SK-N-SH (cell line): ENCODE results near the gene ADAMTS7. TPM values are rescaled to one million over a fixed set of nuclear protein-coding genes. Genes with fewer than 3 reads are reported as not detected.

ENCODE experiments used
- CTCF ChIA-PET: fragments of 300-600, 350-600 bp; formaldehyde crosslinking; extraction: SDS; loops from one replicate; lab custom pipeline; 2021; lab: Yijun Ruan, JAX
- POLR2A ChIA-PET: fragments of 350-600 bp; sonication (Branson Sonifier 250); formaldehyde crosslinking; extraction: SDS; loops from one replicate; lab custom pipeline; 2020; ENCODE audit warnings: antibody characterized with exemption, inconsistent platforms; lab: Yijun Ruan, JAX
- DNase-seq: peaks from one replicate; pipeline ENCODE4 v3.0.0; 2012
- H2AFZ ChIP-seq: fragments of 200-600 bp; sonication (generic); 2 replicates; pipeline ENCODE4 v1.8.1; 2016; ENCODE audit warnings: antibody characterized with exemption, mild to moderate bottlenecking, low read depth
- H3F3A ChIP-seq: fragments of 200-600 bp; sonication (generic); replicated peaks from 2 replicates; pipeline ENCODE3; 2016; ENCODE audit warnings: antibody characterized with exemption, mild to moderate bottlenecking; ENCODE audit not compliant: insufficient read depth
- H3K27ac ChIP-seq, 2 experiments: fragments of 200-500 bp in 1 of 2; fragments of 200-600 bp in 1 of 2; sonication (Bioruptor generic) in 1 of 2; sonication (generic), shearing (Covaris generic) in 1 of 2; 2 replicates each; pipeline versions ENCODE4 v1.5.1 to v1.6.1; 2014 to 2016; ENCODE audit warnings: low read depth in 2 of 2, inconsistent platforms in 1 of 2, low read length in 1 of 2, mild to moderate bottlenecking in 1 of 2, mixed read lengths in 1 of 2
- H3K27me3 ChIP-seq: fragments of 200-600 bp; sonication (generic), shearing (Covaris generic); 2 replicates; pipeline ENCODE4 v1.6.1; 2016; ENCODE audit warnings: mixed run types; ENCODE audit not compliant: insufficient read depth
- H3K36me3 ChIP-seq, 2 experiments: fragments of 200-500 bp in 1 of 2; fragments of 200-600 bp in 1 of 2; sonication (Bioruptor generic) in 1 of 2; sonication (generic) in 1 of 2; replicated peaks in 1 of 2; 2 replicates each; pipeline versions ENCODE3 to v1.5.1; 2014 to 2016; ENCODE audit warnings: low read length in 1 of 2, mild to moderate bottlenecking in 1 of 2; ENCODE audit not compliant: insufficient read depth in 2 of 2, control insufficient read depth in 1 of 2
- H3K4me1 ChIP-seq, 2 experiments: fragments of 200-500 bp in 1 of 2; fragments of 200-600 bp in 1 of 2; sonication (Bioruptor generic) in 1 of 2; sonication (generic), shearing (Covaris generic) in 1 of 2; 2 replicates each; pipeline versions ENCODE4 v1.5.1 to v1.6.1; 2014 to 2016; ENCODE audit warnings: low read depth in 1 of 2, low read length in 1 of 2, mixed run types in 1 of 2; ENCODE audit not compliant: insufficient read depth in 2 of 2, control insufficient read depth in 1 of 2
- H3K4me2 ChIP-seq: fragments of 200-600 bp; sonication (generic), shearing (Covaris generic); 2 replicates; pipeline ENCODE4 v1.6.1; 2017; ENCODE audit warnings: mixed run types
- H3K4me3 ChIP-seq, 2 experiments: fragments of 200-500 bp in 1 of 2; fragments of 200-600 bp in 1 of 2; sonication (Bioruptor generic) in 1 of 2; sonication (generic), shearing (Covaris generic) in 1 of 2; 2 replicates each; pipeline versions ENCODE4 v1.5.1 to v1.8.1; 2014 to 2016; ENCODE audit warnings: low read depth in 2 of 2, inconsistent platforms in 1 of 2, low read length in 1 of 2, mild to moderate bottlenecking in 1 of 2, mixed read lengths in 1 of 2, moderate library complexity in 1 of 2
- H3K79me2 ChIP-seq: fragments of 200-600 bp; sonication (generic); 2 replicates; pipeline ENCODE4 v1.8.1; 2017; ENCODE audit warnings: mild to moderate bottlenecking; ENCODE audit not compliant: insufficient read depth
- H3K9ac ChIP-seq: fragments of 200-600 bp; sonication (generic); 2 replicates; pipeline ENCODE4 v1.6.1; 2017; ENCODE audit warnings: mixed run types
- H3K9me2 ChIP-seq: fragments of 200-600 bp; sonication (generic); 2 replicates; pipeline ENCODE4 v1.6.1; 2017; ENCODE audit warnings: mixed run types
- H3K9me3 ChIP-seq: fragments of 200-600 bp; sonication (generic); 2 replicates; pipeline ENCODE4 v1.6.1; 2017; ENCODE audit warnings: mixed run types, mild to moderate bottlenecking, moderate library complexity
- H4K20me1 ChIP-seq: fragments of 200-600 bp; sonication (generic); 2 replicates; pipeline ENCODE4 v1.6.1; 2017; ENCODE audit warnings: mild to moderate bottlenecking, mixed run types; ENCODE audit not compliant: insufficient read depth
- CTCF ChIP-seq: fragments of 200-600 bp; sonication (generic); IDR thresholded peaks from 2 replicates; pipeline ENCODE4 v1.6.1; 2017; ENCODE audit warnings: antibody characterized with exemption, mild to moderate bottlenecking, moderate library complexity
- ELF1 ChIP-seq: IDR thresholded peaks from 2 replicates; pipeline ENCODE4 v1.4.0; 2012
- EZH2phosphoT487 ChIP-seq: fragments of 200-600 bp; sonication (generic); IDR thresholded peaks from 2 replicates; pipeline ENCODE4 v1.6.1; 2017; ENCODE audit warnings: low read depth, mixed run types, mild to moderate bottlenecking, antibody characterized with exemption, moderate library complexity, borderline replicate concordance
- FOXM1 ChIP-seq: IDR thresholded peaks from 2 replicates; pipeline ENCODE4 v1.4.0; 2012; ENCODE audit warnings: low read depth, mild to moderate bottlenecking
- GABPA ChIP-seq: IDR thresholded peaks from 2 replicates; pipeline ENCODE4 v1.4.0; 2012; ENCODE audit warnings: low read depth, mild to moderate bottlenecking
- GATA2 ChIP-seq: sonication (generic); formaldehyde crosslinking; IDR thresholded peaks from 2 replicates; pipeline ENCODE4 v1.5.0; 2020; ENCODE audit warnings: mild to moderate bottlenecking, missing genetic modification reagents
- IRF3 ChIP-seq: fragments of 150-350 bp; IDR thresholded peaks from 2 replicates; pipeline ENCODE4 v1.6.1; 2016; ENCODE audit warnings: mild to moderate bottlenecking, low read depth, low read length
- JUND ChIP-seq: IDR thresholded peaks from 2 replicates; pipeline ENCODE4 v1.4.0; 2012
- MAX ChIP-seq: IDR thresholded peaks from 2 replicates; pipeline ENCODE4 v1.4.0; 2012; ENCODE audit warnings: low read depth
- MEF2A ChIP-seq: IDR thresholded peaks from 2 replicates; pipeline ENCODE4 v1.4.0; 2012; ENCODE audit warnings: low read depth, borderline replicate concordance
- MXI1 ChIP-seq: IDR thresholded peaks from 2 replicates; pipeline ENCODE4 v1.6.1; 2012; ENCODE audit warnings: mild to moderate bottlenecking, low read depth, low read length, improper control_type of control experiment
- NFIC ChIP-seq: IDR thresholded peaks from 2 replicates; pipeline ENCODE4 v1.4.0; 2012; ENCODE audit warnings: borderline replicate concordance
- NRF1 ChIP-seq: IDR thresholded peaks from 2 replicates; pipeline ENCODE4 v1.6.1; 2012; ENCODE audit warnings: low read depth, mild to moderate bottlenecking, low read length
- POLR2AphosphoS5 ChIP-seq: IDR thresholded peaks from 2 replicates; pipeline ENCODE4 v1.6.1; 2012; ENCODE audit warnings: low read depth, low read length
- RFX5 ChIP-seq: IDR thresholded peaks from 2 replicates; pipeline ENCODE4 v1.6.1; 2012; ENCODE audit warnings: mild to moderate bottlenecking, improper control_type of control experiment, low read length
- RXRA ChIP-seq: IDR thresholded peaks from 2 replicates; pipeline ENCODE4 v1.4.0; 2012; ENCODE audit warnings: low read depth, mild to moderate bottlenecking, borderline replicate concordance
- SIN3A ChIP-seq: IDR thresholded peaks from 2 replicates; pipeline ENCODE4 v1.6.1; 2012; ENCODE audit warnings: low read depth, mild to moderate bottlenecking, low read length, moderate library complexity, borderline replicate concordance
- SMC3 ChIP-seq: IDR thresholded peaks from 2 replicates; pipeline ENCODE4 v1.6.1; 2012; ENCODE audit warnings: low read depth, low read length, improper control_type of control experiment
- TEAD4 ChIP-seq: IDR thresholded peaks from 2 replicates; pipeline ENCODE4 v1.4.0; 2012; ENCODE audit warnings: mild to moderate bottlenecking, borderline replicate concordance; ENCODE audit not compliant: insufficient read depth
- USF1 ChIP-seq: IDR thresholded peaks from 2 replicates; pipeline ENCODE4 v1.4.0; 2012; ENCODE audit warnings: low read depth, borderline replicate concordance
- YY1 ChIP-seq: IDR thresholded peaks from 2 replicates; pipeline ENCODE4 v1.4.0; 2012; ENCODE audit warnings: low read depth, mild to moderate bottlenecking
- WGBS: methylation state at CpG from one replicate; pipeline ENCODE4 v1.1.6; 2017; ENCODE audit warnings: low lambda C conversion rate; 5-methylcytosine and 5-hydroxymethylcytosine counted together
- polyA plus RNA-seq, 3 experiments: library from polyadenylated mRNA; depleted of rRNA; stranded (reverse); fragments of >200 nt; gene quantifications; 2 replicates each; pipeline ENCODE4 v1.2.3, GENCODE V29; 2012

Gene ADAMTS7
- polyA plus RNA-seq, 1 of the 3 experiments (the other 2 are of a cell fraction): 17.9 TPM

GRCh38 chr15:78800806-78801205 is 10.5 kb downstream of the ADAMTS7 start:
- no peak overlapping the region for H3K27ac ChIP-seq
- TF ChIP-seq POLR2AphosphoS5: no peak
- no peak for TF ChIP-seq SIN3A
- no peak for TF ChIP-seq NFIC
- TF ChIP-seq MXI1: no peak
- TF ChIP-seq IRF3: no peak
- TF ChIP-seq YY1: no peak
- TF ChIP-seq ELF1: no peak
- TF ChIP-seq FOXM1: no peak
- no peak for TF ChIP-seq USF1
- no peak for TF ChIP-seq NRF1
- no peak for TF ChIP-seq RFX5
- no peak for TF ChIP-seq TEAD4
- no peak for TF ChIP-seq RXRA
- no peak for TF ChIP-seq JUND
- no peak for TF ChIP-seq SMC3
- no peaks in the 10 kb centered on the region for H4K20me1 ChIP-seq
- POLR2A ChIA-PET: no interaction called here
- H3K36me3 ChIP-seq: peaks cover 2 to 4% of the 10 kb centered on the region in 2 experiments
- no peak overlapping the region for H3K4me2 ChIP-seq
- no peaks in the 10 kb centered on the region for H3K9me3 ChIP-seq
- H3K4me3 ChIP-seq: no peak overlapping the region
- H3K9me2 ChIP-seq: no peaks in the 10 kb centered on the region
- H3K79me2 ChIP-seq: no peaks in the 10 kb centered on the region
- no peak overlapping the region for H3K9ac ChIP-seq
- no peaks in the 10 kb centered on the region for H3K27me3 ChIP-seq
- WGBS: 94% methylated on average over 21 of the region's 21 CpGs
- H3K4me1 ChIP-seq: peaks cover 0 to 6% of the 10 kb centered on the region in 2 experiments; a peak in 1 of 4 replicates
- no peaks in the 10 kb centered on the region for H3F3A ChIP-seq
- DNase-seq: no peak
- no peak overlapping the region for H2AFZ ChIP-seq
- CTCF ChIA-PET: interaction anchor here (1.7 kb wide), 1 partner anchor 8 kb away, joined by 5 read pairs; no protein-coding TSS in a partner anchor

GRCh38 chr15:78800189-78800588 is 11.1 kb downstream of the ADAMTS7 start:
- Histone ChIP-seq H3K9me2 (no peaks in the 10 kb centered on the region), H3F3A (no peaks in the 10 kb centered on the region), H3K9ac (no peak overlapping the region), H2AFZ (no peak overlapping the region), H3K9me3 (no peaks in the 10 kb centered on the region), H3K4me3 (no peak overlapping the region), H3K79me2 (no peaks in the 10 kb centered on the region), H3K4me1 (peaks cover 0 to 6% of the 10 kb centered on the region in 2 experiments; a peak in 1 of 4 replicates), H3K27me3 (no peaks in the 10 kb centered on the region), H4K20me1 (no peaks in the 10 kb centered on the region), H3K36me3 (peaks cover 4 to 7% of the 10 kb centered on the region in 2 experiments), H3K4me2 (no peak overlapping the region), H3K27ac (no peak overlapping the region)
- 98% methylated on average over 38 of the region's 48 CpGs for WGBS
- POLR2A ChIA-PET: no interaction called here
- CTCF ChIA-PET: interaction anchor here (0.6 to 1.7 kb wide), 2 partner anchors 9 kb away, joined by 3 to 5 read pairs; no protein-coding TSS in a partner anchor
- DNase-seq: no peak
- TF ChIP-seq GABPA (no peak), EZH2phosphoT487 (no peak), IRF3 (no peak), MAX (no peak), SMC3 (no peak), MEF2A (no peak), TEAD4 (no peak), GATA2 (CRISPR knock-in tag) (no peak), USF1 (no peak), CTCF (no peak), NFIC (no peak)
